IPS-NIHi11 (cell line): Measurements from ENCODE around the gene ATPAF1.

Source experiments
- DNase-seq: peaks from one replicate; pipeline ENCODE4 v3.0.0; 2012; ENCODE audit warnings: mixed read lengths, low spot score

The ATPAF1 gene

DNA sequence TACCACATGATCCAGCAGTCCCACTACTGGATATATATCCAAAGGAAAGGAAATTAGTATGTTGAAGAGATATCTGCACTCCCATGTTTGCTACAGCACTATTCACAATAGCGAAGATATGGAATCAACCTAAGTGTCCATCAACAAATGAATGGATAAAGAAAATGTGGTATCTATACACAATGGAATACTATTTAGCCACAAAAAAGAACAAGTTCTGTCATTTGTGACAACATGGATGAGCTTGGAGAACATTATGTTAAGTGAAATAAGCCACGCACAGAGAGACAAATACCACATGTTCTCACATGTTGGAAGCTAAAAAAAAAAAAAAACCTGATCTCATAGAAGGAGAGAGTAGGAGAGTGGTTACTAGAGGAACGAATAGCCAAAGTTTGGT, 17.7 kb downstream of the ATPAF1 start:
- DNase-seq = no peak

DNA sequence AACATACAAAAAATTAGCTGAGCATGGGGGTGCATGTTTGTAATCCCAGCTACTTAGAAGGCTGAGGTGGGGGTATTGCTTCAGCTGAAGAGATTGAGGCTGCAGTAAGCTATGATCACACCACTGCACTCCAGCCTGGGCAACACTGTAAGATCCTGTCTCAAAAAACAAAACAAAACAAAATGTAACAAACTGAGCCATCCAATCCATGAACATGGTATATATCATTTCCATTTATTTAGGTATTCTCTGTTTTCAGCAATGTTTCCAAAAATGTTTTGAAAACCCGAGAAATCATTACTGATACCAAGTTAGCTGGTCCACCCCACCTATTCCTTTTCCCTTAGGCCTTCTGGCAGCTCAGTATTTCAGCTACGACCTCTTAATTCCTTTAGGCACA, 18.4 kb downstream of the ATPAF1 start:
- DNase-seq = no peak

DNA sequence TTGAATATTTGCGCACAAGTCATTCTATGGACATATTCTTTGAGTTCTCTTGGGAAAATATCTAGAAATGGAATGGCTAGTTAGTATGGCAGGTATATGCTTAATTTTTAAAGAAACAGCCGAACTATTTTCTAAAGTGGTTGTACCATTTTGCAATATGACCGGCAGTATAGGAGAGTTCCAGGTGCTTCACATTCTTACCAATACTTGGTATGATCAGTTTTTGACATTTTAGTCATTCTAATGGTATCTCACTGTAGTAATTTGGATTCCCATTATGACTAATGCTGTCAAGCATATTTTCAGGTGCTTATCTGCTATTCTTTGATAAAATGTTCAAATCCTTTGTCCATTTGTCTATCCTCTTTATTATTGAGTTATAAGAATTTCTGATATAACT, 20.6 kb downstream of the ATPAF1 start:
- no peak for DNase-seq

DNA sequence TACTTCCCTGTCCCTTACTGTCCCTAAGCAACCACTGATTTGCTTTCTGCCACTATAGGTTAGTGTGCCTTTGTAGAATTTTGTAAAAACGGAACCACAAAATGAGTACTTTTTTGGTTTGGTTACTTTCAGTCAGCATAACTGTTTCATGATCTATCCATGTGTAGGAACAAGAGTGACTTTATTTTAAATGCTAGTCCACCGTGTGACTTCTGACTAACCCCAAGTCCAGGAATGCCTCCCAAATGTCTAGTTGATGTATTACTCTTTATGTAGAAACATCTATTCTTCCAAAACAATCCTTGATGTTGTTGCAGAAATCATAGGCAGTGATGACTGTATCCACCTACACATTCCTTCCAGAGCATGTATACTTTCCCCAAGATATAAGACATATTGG, 21.3 kb downstream of the ATPAF1 start:
- no peak for DNase-seq

DNA sequence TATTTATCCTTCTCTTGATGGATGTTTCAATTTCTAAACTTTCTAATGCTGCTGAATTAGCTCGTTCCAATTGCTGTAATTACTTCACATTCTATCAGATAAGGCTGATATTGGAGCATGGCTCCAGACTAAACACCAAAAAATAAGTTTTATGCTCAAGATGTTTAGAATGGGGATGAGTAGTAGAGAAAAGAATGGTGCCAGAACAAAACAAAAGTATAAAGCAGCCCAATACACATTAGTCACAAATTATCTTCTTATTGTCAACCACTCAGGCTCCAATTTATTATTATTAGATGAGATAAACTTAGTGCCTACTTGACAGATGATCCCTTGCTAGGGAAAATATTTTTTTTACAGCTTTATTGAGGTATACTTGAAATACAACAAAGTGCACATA, 21.8 kb downstream of the ATPAF1 start:
- no peak for DNase-seq

- no peak for DNase-seq
Measured at GRCh38 chr1:46645815-46646214, 22.3 kb downstream of the ATPAF1 start.

DNA sequence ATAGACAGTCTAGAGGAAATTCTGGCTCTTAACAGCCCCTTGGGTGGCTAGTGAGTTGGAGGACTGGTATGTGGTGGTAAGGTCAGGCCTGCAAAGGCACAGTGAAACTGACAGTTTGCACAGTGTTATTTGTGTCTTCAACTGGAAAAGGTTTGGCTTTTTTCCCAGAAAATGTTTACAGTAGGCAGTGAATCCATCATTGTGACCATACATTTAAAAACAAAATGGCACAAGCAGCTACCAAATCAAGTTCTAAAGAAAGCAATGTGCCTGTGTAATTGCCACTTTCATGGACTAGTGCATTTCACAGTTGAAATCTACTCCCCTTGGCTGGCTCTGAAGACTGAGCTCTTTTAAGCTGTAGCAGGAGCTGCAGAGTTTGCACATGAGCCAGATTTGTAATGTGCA, 24.8 kb downstream of the ATPAF1 start:
- peak; percentile 30 for DNase-seq

- DNase-seq = no peak
Measured at GRCh38 chr1:46642115-46642680, 26.0 kb downstream of the ATPAF1 start.

- no peak for DNase-seq
Measured at GRCh38 chr1:46639547-46639946, 28.6 kb downstream of the ATPAF1 start.

GRCh38 chr1:46638921-46639320, 29.2 kb downstream of the ATPAF1 start:
- no peak for DNase-seq

DNA sequence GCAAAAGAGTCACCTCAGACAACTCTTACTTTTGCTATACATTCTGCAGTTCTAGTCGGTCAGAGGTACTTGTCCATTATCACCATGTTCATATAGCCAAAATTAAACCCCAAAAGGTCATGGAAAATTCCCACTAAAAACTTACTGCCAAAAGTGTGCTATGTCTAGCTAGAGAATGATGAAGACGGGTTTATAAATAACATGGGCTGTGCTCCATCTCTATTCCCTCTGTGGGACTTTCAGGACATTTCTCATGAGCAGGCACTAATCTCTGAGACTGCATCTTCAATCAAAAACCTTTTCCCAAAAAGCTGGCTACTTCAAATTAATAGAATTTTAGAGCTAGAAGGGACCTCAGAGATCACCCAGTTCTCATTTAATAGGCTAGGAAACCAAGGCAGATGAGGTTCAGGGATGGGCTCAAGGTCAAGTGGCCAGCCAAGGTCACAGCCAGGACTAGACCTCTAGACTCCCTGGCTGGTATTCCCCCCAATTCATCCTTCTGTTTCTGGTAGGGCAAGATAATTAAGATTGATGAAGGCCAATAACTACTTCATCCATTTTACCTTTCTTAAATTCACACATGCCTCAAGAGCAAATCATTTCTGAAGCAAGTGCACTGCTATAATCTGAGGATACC, 30.6 kb downstream of the ATPAF1 start:
- no peak for DNase-seq

DNA sequence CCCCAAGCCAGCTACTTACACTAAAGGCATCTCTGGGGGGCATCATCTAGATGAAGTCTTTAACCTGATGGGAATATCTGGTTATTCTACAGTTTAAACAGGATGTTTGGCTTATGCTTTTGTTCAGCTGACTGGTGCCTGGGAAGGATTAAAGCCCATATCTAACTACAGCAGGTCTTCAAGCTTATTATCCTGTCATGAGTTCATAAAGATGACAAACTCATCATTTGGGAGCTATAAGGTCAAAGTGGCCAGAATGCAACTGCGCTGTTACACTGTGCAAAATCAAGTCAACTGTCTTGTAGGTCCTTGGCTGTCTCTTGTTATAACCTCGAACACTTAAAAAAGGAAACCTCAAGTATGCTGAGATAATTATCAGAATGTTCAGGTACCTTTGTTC, 33.0 kb downstream of the ATPAF1 start:
- DNase-seq = no peak

DNA sequence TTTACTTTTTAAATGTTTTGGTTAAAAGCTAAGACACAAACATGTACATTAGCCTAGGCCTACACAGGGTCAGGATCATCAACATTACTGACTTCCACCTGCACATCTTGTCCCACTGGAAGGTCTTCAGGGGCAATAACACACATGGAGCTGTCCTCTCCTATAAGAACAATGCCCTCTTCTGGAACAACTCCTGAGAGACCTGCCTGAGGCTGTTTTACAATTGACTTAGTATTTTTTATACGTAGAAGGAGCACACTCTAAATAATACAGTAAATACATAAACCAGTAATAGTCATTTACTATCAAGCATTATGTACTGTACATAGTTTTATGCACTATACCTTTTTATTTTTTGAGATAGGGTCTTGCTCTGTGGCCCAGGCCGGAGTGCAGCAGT, 37.4 kb downstream of the ATPAF1 start:
- DNase-seq = no peak

DNA sequence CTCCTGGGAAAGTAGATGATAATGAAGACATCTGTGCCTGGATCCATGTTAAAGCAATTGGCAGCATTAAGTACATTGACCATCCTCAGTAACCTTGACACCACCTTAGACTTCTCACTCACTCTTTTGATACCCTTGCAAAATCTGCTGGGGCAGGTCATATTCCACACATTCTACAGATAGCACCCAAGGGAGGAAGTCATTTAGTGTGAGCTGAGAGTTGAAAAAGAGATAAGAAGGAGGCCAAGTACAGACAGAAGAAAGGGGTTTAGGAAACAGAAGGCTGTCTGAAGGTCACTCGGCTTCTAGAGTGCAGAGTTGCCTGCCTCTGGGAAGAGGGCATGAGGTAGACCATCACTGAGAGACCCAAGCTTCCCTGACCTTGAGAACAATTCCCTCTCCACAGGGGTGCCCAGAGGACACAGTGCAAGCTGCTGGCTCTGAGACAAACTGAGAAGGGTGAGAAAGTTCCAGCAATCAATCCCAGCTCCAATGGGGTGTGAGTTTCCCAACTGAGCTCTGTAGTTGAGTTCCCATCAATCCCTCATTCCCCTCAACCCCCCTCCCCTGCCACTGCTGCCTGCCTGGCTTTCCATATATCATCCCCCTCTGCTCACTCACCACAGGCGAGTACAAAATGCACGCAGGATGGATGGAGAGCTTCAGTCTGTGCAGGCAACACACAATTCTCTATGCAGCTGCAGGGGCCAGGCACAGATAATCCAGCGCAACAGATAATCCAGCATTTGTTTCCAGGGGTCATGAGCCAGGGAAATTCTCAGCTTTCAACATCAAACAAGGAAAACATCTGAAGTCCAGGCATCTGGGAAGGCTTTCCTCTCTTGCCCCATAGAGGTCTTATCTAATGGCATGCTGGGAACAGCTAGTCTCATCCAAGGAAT, 44.2 kb downstream of the ATPAF1 start:
- peak; percentile 22 for DNase-seq

- peak; percentile 47 for DNase-seq
Measured at GRCh38 chr1:46622344-46622743, 45.8 kb downstream of the ATPAF1 start.

DNA sequence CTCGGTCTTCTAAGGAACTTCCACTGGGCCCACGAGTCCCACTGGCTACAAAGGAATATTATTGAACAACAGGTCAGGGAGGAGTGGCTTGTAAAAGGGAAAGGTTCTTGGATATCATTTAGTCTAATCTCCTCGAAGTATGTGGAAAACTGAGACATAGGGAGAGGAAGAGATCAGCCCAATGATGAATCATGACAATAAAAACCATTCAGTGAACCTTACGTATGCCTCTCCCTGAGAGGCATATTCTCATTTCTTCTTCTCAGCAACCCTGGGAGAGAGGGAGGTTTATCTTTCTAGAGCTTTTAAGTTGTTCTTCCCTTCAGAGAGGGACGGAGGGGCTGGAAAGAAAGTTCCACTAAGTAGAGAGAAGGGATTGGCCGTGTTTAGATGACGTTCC, 46.2 kb downstream of the ATPAF1 start:
- DNase-seq = no peak

DNA sequence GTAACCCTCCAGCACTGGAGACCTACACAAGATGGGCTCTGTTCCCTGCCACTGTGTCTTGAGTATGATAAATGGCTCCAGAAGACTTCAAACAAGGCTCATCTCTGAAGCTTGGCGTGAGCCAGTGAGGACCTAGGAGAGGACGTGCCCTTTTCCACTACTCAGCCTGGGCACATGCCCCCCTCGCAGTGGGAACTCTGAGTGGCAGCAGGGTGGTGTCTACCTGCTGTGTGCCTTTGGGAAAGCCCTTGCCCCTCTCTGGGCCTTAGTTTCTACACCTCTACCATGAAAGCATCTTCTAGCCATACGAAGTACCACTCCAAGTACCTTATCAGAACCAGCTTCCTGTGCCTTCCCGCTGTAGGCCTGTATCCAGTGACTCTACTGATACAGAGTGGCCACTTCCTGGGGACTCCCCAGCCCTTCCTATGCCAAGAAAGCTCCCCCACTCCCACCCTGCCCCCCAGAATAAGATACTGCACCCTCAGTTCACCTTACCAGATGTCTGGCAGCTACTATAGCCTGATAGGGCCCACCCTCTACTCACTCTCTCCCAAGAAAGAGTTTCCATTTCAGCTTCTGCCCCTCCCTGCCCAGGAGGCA, 48.4 kb downstream of the ATPAF1 start:
- no peak for DNase-seq

GRCh38 chr1:46618754-46619415, 49.3 kb downstream of the ATPAF1 start:
- no peak for DNase-seq

DNA sequence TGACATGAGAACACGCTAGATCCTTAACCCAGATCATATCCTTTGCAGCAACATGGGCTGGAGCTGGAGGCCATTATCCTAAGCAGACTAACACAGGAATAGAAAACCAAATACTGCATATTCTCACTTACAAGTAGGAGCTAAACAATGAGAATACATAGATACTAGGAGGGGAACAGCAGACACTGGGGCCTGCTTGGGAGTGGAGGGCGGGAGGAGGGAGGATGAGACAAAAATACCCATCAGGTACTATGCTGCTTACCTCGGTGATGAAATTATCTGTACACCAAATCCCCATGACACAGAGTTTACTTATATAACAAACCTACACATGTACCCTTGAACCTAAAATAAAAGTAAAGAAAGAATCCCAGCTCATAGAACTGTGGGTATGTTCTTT, 50.3 kb downstream of the ATPAF1 start:
- no peak for DNase-seq

DNA sequence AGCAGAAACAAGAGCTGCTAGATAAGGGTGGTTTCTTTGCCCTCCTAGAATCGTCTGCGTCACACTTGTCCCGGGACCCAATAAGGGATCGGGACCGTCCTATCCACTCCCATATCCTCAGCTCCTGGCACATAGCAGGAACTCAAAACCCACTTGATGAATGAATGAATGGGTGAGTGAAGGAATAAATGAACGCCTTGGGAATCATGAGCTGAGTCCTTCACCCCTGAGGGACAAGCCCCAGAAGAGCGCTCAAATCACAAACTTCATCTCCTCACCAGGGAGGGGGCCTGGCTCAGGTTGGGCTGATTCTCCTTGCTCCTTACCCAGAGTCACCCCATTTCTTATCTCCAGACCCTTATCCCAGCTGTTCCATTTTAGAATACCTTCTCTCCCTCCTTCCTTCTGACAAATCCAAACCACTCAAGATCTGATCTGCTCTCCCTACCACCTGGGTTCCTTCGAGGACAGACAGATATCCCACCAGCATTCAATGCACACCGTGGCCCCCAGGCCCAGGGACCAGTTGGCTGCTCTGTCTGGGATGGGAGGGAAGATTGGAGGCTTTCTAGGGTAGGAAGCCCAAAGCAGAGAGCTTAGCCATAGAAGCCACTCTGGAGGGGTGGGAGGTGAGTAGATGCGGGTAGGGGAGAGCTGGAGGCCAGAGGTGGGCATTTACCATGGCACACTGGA, 50.9 kb downstream of the ATPAF1 start:
- no peak for DNase-seq

DNA sequence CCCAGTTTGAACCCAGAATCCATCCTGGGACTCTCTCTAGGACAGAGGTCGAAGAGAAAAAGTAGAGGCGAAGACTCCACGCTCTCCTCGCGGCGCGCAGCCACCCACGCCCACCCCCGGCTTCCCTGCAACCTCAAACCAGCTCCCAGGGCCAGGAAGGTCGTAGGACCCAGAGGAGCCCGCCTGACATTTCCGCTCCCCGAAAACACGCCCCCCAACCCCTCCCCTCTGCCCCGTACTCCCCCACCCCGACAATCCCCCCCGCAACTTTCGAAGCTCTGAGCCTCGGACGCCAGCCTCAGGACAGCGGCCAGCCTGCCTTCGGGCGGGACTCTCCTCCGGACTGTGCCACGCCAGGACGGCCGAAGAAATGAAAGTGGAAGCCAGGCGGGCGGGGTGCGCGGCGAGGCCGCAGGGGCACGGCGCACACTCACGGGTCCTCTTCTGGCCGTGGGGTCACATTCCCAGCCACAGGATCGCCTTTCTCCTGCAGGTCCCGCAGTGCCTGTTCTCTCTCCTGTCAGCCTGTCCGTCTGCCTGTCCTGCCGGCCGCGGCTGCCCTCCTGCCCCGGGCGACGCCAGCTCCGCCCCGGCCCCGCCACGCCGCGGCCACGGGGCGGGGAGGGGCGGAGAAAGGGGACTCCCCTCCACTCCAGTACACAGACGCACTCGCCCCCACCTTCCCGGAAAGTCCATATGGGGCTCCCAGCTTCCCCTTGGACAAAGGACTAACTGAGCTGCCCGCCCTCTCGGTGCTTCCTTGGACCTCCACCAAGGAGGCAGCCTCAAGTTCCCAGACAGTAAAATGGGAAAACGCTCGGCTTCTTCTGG, 51.7 kb downstream of the ATPAF1 start, which contains the start of gene MOB3C:
TSS of gene MOB3C (minus strand) at position 535 of the 831 bp plus-strand sequence. CDS start 3,490 bp downstream, outside the sequence.
- DNase-seq = peak; percentile 79
